ENCODE measurements around the gene SNRPB. TPM values are rescaled to one million over a fixed set of nuclear protein-coding genes. Genes with fewer than 3 reads are reported as not detected.

The SNRPB gene
- total RNA-seq, 4 donors from 2014 or later: 127 to 258 (median 216) TPM

DNA sequence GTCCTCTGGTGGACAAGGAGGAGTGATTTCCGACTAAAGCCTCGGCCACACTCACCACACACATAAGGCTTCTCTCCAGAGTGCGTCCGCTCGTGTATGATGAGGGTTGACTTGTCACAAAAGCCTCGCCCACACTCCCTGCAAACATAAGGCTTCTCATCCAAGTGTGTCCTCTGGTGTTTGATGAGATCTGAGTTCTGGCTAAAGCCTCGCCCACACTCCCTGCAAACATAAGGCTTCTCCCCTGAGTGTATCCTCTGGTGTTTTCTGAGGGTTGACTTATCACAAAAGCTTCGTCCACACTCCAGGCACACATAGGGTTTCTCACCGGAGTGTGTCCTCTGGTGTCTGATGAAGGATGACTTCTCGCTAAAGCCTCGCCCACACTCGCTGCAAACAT lies 12.9 kb upstream of the SNRPB start:
- Histone ChIP-seq H3K27ac (replicated peaks in 1 of 4) (no peak overlapping the region), H3K4me1 (peaks cover 0 to 4% (median 0%) of the 10 kb centered on the region in 4 donors), H3K9me3 (no peaks in the 10 kb centered on the region), H3K27me3 (no peaks in the 10 kb centered on the region), H3K36me3 (peaks cover 36 to 85% (median 67%) of the 10 kb centered on the region in 4 donors), H3K4me3 (no peak overlapping the region)
- WGBS: 94% methylated on average over 12 of the region's 12 CpGs
- intact Hi-C loops (cut with DNase I): no loop called here
- TF ChIP-seq, protein P1, sequence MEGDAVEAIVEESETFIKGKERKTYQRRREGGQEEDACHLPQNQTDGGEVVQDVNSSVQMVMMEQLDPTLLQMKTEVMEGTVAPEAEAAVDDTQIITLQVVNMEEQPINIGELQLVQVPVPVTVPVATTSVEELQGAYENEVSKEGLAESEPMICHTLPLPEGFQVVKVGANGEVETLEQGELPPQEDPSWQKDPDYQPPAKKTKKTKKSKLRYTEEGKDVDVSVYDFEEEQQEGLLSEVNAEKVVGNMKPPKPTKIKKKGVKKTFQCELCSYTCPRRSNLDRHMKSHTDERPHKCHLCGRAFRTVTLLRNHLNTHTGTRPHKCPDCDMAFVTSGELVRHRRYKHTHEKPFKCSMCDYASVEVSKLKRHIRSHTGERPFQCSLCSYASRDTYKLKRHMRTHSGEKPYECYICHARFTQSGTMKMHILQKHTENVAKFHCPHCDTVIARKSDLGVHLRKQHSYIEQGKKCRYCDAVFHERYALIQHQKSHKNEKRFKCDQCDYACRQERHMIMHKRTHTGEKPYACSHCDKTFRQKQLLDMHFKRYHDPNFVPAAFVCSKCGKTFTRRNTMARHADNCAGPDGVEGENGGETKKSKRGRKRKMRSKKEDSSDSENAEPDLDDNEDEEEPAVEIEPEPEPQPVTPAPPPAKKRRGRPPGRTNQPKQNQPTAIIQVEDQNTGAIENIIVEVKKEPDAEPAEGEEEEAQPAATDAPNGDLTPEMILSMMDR (IDR thresholded peaks at IDR 0.05): no peak
- TF ChIP-seq EP300 (IDR thresholded peaks at IDR 0.05) (no peak), POLR2AphosphoS5 (IDR thresholded peaks at IDR 0.05) (no peak), POLR2A (IDR thresholded peaks at IDR 0.05; ENCODE audit: low read depth) (no peak)
- no peak for DNase-seq (ENCODE audit: extremely low spot score)

DNA sequence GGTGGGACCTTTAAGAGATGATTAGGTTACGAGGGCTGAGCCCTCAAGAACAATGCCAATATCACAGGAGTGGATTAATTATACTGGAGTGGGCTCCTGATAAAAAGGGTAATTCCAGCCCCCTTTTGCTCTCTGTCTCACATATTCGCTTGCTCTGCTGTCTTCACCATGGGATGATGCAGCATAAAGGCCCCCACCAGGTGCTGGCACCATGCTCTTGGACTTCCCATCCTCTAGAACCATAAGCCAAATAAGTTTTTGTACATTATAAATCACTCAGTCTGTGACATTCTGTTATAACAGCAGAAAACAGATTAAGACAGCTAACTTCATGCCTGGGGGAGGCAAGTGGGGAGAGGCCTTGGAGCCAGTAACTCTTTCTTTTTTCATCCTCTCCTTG lies 9.8 kb upstream of the SNRPB start:
- peaks cover 0 to 2% (median 0%) of the 10 kb centered on the region in 4 donors for H3K4me1 ChIP-seq
- H3K27me3 ChIP-seq: no peaks in the 10 kb centered on the region
- H3K4me3 ChIP-seq: no peak overlapping the region
- no peaks in the 10 kb centered on the region for H3K9me3 ChIP-seq
- intact Hi-C loops (cut with DNase I): no loop called here
- peak; percentile 14 for DNase-seq (ENCODE audit: extremely low spot score)
- no peak for TF ChIP-seq POLR2AphosphoS5 (IDR thresholded peaks at IDR 0.05)
- no peak for TF ChIP-seq EP300 (IDR thresholded peaks at IDR 0.05)
- TF ChIP-seq, protein P1 (IDR thresholded peaks at IDR 0.05): no peak
- no peak for TF ChIP-seq POLR2A (IDR thresholded peaks at IDR 0.05; ENCODE audit: low read depth)
- WGBS: 100% methylated on average over 2 of the region's 2 CpGs
- no peak overlapping the region for H3K27ac ChIP-seq (replicated peaks in 1 of 4)
- H3K36me3 ChIP-seq: peaks cover 27 to 61% (median 45%) of the 10 kb centered on the region in 4 donors

DNA sequence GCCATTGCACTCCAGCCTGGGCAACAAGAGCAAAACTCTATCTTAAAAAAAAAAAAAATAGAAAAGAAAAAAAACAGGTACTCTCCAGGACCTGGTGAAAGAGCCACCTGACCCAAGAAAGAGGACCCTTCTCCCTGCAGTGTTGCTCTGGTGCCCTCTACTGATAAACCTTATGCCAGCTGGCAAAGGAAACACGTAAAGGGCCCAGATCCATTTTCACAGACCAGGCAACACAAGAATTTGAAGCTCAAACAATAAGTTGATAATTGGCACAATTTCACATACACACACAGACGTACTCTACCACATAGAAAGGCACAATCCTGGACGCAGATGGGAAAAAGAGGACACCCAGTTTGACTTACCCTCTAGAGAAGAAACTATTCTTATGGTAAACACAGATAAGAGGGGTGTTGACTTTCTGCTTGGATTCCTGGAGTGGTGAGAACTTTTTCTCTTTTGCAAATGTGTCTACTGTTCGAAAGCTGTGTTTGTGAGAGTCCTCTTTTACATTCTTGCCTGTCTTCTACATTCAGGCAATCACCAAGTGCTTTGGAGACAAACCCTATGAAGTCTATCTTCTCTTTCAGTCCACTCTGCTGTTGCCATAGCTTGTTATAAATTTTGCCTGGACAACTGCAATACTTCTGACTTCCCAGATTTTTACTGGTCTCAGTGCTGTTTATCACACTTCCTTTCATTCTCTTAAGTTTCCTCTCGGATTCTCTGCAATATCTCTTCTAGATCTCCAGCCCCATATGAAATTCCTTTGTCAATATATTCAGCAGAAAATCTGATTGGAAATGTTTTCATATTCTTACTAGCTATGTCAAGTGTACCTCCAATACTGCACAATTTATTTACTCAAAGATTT lies 6.4 kb upstream of the SNRPB start:
- intact Hi-C loops (cut with DNase I): loop anchor here (10.0 kb wide), 1 partner anchor 168 kb away; no protein-coding TSS in a partner anchor
- no peak overlapping the region for H3K27ac ChIP-seq (replicated peaks in 1 of 4)
- 90% methylated on average over 5 of the region's 5 CpGs for WGBS
- DNase-seq (ENCODE audit: extremely low spot score): no peak
- no peaks in the 10 kb centered on the region for H3K9me3 ChIP-seq
- no peak for TF ChIP-seq POLR2AphosphoS5 (IDR thresholded peaks at IDR 0.05)
- peaks cover under 1 to 31% (median 17%) of the 10 kb centered on the region in 4 donors for H3K36me3 ChIP-seq
- H3K27me3 ChIP-seq: no peaks in the 10 kb centered on the region
- H3K4me1 ChIP-seq: no peaks in the 10 kb centered on the region
- H3K4me3 ChIP-seq: no peak overlapping the region

DNA sequence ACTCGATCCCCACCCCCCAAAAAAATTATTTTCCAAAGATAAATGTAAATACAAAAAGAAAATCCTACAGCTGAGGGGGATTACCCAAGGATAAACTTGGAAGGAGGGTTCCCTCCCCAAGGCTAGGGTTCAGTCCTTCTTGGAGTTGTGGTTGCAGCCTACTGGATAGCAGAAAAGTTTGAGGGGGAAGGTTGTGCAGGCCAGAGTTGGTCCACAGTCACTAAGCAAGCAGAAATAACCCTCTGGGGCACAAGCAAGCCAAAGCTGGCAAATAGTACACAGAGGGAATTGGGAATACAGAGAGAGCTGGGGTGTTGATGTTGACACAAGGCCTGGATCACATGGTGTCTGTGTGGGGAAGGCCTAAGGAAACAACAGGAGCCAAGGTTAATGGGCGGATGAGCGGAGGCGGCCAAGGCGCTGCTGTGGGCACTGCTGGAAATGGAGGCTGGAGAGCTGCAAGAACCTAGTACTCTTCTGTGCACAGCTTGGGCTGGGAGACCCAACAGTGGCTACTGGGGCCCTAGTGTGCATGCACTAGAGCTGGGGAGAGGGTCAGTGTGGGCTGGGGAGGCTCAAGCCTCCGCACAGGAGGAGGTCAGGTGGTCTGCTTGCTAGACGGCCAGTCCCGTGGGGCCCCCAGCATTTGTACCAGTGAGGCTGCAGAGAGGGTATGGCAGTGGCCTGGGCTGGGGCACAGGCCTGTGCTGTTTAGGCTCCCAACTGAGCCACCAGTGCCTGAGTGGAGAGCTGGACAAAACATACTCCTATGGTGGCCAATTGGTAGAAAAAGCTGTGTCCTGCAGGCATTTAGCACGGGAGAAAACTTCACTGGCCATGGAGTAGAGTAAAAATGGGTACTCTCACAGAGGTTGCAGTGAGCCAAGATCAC lies 5.5 kb upstream of the SNRPB start:
- Histone ChIP-seq H3K4me3 (no peak overlapping the region), H3K27ac (replicated peaks in 1 of 4) (no peak overlapping the region), H3K36me3 (peaks cover 0 to 23% (median 8%) of the 10 kb centered on the region in 4 donors), H3K4me1 (peaks cover 3 to 4% (median 4%) of the 10 kb centered on the region in 4 donors), H3K9me3 (no peaks in the 10 kb centered on the region), H3K27me3 (no peaks in the 10 kb centered on the region)
- TF ChIP-seq POLR2AphosphoS5 (IDR thresholded peaks at IDR 0.05) (no peak), EP300 (IDR thresholded peaks at IDR 0.05) (no peak), POLR2A (IDR thresholded peaks at IDR 0.05; ENCODE audit: low read depth) (no peak)
- TF ChIP-seq, protein P1 (IDR thresholded peaks at IDR 0.05): no peak
- intact Hi-C loops (cut with DNase I): loop anchor here (10.0 kb wide), 1 partner anchor 169 kb away; no protein-coding TSS in a partner anchor
- WGBS: 90% methylated on average over 7 of the region's 9 CpGs
- no peak for DNase-seq (ENCODE audit: extremely low spot score)
